Left ventricle myocardium inferior (tissue), 1 donor: ENCODE data around the gene FAF1. TPM values are rescaled to one million over a fixed set of nuclear protein-coding genes. Genes with fewer than 3 reads are reported as not detected.

Experiments
- DNase-seq: peaks from one replicate; pipeline ENCODE4 v3.0.0-alpha.2; 2020
- H3K27ac ChIP-seq: fragments of 200-600 bp; replicated peaks from 2 replicates; pipeline ENCODE4 v1.8.0; 2021
- H3K27me3 ChIP-seq: fragments of 200-600 bp; 2 replicates; pipeline ENCODE4 v1.8.0; 2021; ENCODE audit warnings: low read depth
- H3K36me3 ChIP-seq: fragments of 200-600 bp; 2 replicates; pipeline ENCODE4 v1.8.0; 2021
- H3K4me1 ChIP-seq: fragments of 200-600 bp; 2 replicates; pipeline ENCODE4 v1.8.0; 2021
- H3K4me3 ChIP-seq: fragments of 200-600 bp; 2 replicates; pipeline ENCODE4 v1.8.0; 2021; ENCODE audit warnings: mild to moderate bottlenecking, moderate library complexity
- H3K9me3 ChIP-seq: fragments of 200-600 bp; replicated peaks from 2 replicates; pipeline ENCODE4 v1.8.0; 2021
- CTCF ChIP-seq: fragments of 200-600 bp; IDR thresholded peaks from 2 replicates; pipeline ENCODE4 v1.8.0; 2021; ENCODE audit warnings: antibody characterized with exemption, mild to moderate bottlenecking, borderline replicate concordance
- intact Hi-C: fragments of 100-400 bp; cut with micrococcal nuclease; formaldehyde crosslinking; loops from one replicate; pipeline ENCODE4 v1.11.0; 2022
- total RNA-seq: library from RNA; stranded (reverse); fragmentation: NEBNext Ultra II Directional; extraction: Animal tissue kit (Norgen Biotek cat#: 25700); gene quantifications from one replicate; pipeline ENCODE4 v1.2.1, GENCODE V29; 2021
- donor health status: DM: no; HTN: yes; CAD: no; lungs with severe emphysema.

The FAF1 gene
- total RNA-seq, 1 donor from 2014 or later, result 80.0 TPM

GRCh38 chr1:50526431-50526830, 433.6 kb downstream of the FAF1 start:
- DNase-seq, result no peak
- no peak overlapping the region for H3K27ac ChIP-seq
- no peaks in the 10 kb centered on the region for H3K4me1 ChIP-seq
- H3K9me3 ChIP-seq, result peaks cover 18% of the 10 kb centered on the region
- H3K36me3 ChIP-seq, result peaks cover 49% of the 10 kb centered on the region
- intact Hi-C loops, result no loop called here
- no peak overlapping the region for H3K4me3 ChIP-seq
- no peaks in the 10 kb centered on the region for H3K27me3 ChIP-seq
- no peak for TF ChIP-seq CTCF

DNA sequence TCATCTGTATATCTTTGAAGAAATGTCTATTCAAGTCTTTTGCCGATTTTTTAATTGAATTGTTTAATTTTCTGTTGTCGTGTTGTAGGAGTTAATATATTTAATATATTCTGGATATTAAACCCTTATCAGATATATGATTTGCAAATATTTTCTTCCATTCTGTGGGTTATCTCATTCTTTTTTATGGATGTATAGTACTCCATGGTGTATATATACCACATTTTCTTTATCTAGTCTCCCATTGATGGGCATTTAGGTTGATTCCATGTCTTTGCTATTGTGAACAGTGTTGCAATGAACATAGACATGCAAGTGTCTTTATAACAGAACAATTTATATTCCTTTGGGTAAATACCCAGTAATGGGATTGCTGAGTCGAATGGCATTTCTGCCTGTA, 436.5 kb downstream of the FAF1 start:
- Histone ChIP-seq H3K4me3 (no peak overlapping the region), H3K4me1 (no peaks in the 10 kb centered on the region), H3K27ac (no peak overlapping the region), H3K36me3 (peaks cover 53% of the 10 kb centered on the region), H3K9me3 (peaks cover 18% of the 10 kb centered on the region), H3K27me3 (no peaks in the 10 kb centered on the region)
- no peak for TF ChIP-seq CTCF
- no peak for DNase-seq
- intact Hi-C loops, result no loop called here

- intact Hi-C loops, result no loop called here
- Histone ChIP-seq H3K27me3 (no peaks in the 10 kb centered on the region), H3K4me3 (no peak overlapping the region), H3K36me3 (peaks cover 53% of the 10 kb centered on the region), H3K9me3 (peaks cover 18% of the 10 kb centered on the region), H3K4me1 (no peaks in the 10 kb centered on the region), H3K27ac (no peak overlapping the region)
- no peak for TF ChIP-seq CTCF
- DNase-seq, result no peak
These were observed 437.2 kb downstream of the FAF1 start for GRCh38 chr1:50522691-50523342.

GRCh38 chr1:50521703-50522102, 438.4 kb downstream of the FAF1 start:
- Histone ChIP-seq H3K27me3 (no peaks in the 10 kb centered on the region), H3K4me3 (no peak overlapping the region), H3K4me1 (no peaks in the 10 kb centered on the region), H3K36me3 (peaks cover 46% of the 10 kb centered on the region), H3K27ac (no peak overlapping the region), H3K9me3 (peaks cover 18% of the 10 kb centered on the region)
- DNase-seq, result no peak
- intact Hi-C loops, result no loop called here
- no peak for TF ChIP-seq CTCF

DNA sequence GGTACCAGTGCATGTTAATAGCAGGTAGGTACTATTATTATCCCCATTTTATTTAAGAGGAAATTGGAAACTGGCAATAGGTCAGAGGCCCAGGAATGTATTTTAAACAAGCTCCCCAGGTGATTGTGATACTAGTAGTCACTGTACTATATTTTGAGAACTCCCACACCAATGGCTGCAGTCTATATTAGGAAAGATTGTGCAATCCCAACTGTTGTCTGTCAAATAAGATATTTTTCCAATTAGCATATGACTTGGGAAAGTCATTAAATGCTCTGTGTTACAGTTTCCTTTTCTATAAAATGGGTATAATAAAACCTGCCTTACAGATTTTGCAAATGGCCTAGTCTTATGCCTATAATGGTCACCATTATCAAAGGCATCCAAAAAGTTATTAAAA, 442.6 kb downstream of the FAF1 start:
- Histone ChIP-seq H3K4me1 (no peaks in the 10 kb centered on the region), H3K36me3 (peaks cover 30% of the 10 kb centered on the region), H3K27me3 (no peaks in the 10 kb centered on the region), H3K9me3 (peaks cover 9% of the 10 kb centered on the region), H3K4me3 (no peak overlapping the region), H3K27ac (no peak overlapping the region)
- intact Hi-C loops, result no loop called here
- DNase-seq, result no peak
- TF ChIP-seq CTCF, result no peak
